NCI-H82 treated with DMSO at 0.1 percent for 48 hours (cell line): Measurements from ENCODE around the gene TTI1.
"Not testable (repeated sequence)": the region's sequence is repeated elsewhere in the genome, so short reads cannot be mapped to it uniquely, and the experiment has no call there.

Source experiments
- DNase-seq: peaks from one replicate; lab custom pipeline; 2025; ENCODE audit not compliant: unreplicated experiment; lab: John Stamatoyannopoulos, UW

The TTI1 gene

GRCh38 chr20:37970856-37971245, 62.4 kb downstream of the TTI1 start:
- DNase-seq, result no peak

GRCh38 chr20:37969949-37970855, 63.1 kb downstream of the TTI1 start:
- DNase-seq, result no peak

GRCh38 chr20:37968841-37969401, 64.3 kb downstream of the TTI1 start:
- peak; percentile 8 for DNase-seq

- DNase-seq, result not testable (repeated sequence)
Observed at GRCh38 chr20:37963483-37963882, 69.8 kb downstream of the TTI1 start.

- DNase-seq, result no peak
Observed at GRCh38 chr20:37961066-37961465, 72.2 kb downstream of the TTI1 start.

GRCh38 chr20:37958856-37959520, 74.3 kb downstream of the TTI1 start:
- no peak for DNase-seq

- DNase-seq, result no peak
Observed at GRCh38 chr20:37956107-37956585, 77.1 kb downstream of the TTI1 start.

GRCh38 chr20:37955511-37955910, 77.7 kb downstream of the TTI1 start:
- no peak for DNase-seq

GRCh38 chr20:37954626-37955025, 78.6 kb downstream of the TTI1 start:
- peak; percentile 64 for DNase-seq

- DNase-seq, result no peak
Observed at GRCh38 chr20:37954190-37954589, 79.1 kb downstream of the TTI1 start.

- no peak for DNase-seq
Observed at GRCh38 chr20:37948956-37949355, 84.3 kb downstream of the TTI1 start.

- no peak for DNase-seq
Observed at GRCh38 chr20:37947943-37948342, 85.3 kb downstream of the TTI1 start.

- no peak for DNase-seq
Observed at GRCh38 chr20:37946946-37947345, 86.3 kb downstream of the TTI1 start.

GRCh38 chr20:37945091-37945547, 88.1 kb downstream of the TTI1 start:
- no peak for DNase-seq

GRCh38 chr20:37944456-37944981, 88.7 kb downstream of the TTI1 start:
- no peak for DNase-seq

- no peak for DNase-seq
Observed at GRCh38 chr20:37943501-37944455, 89.5 kb downstream of the TTI1 start.

GRCh38 chr20:37943033-37943432, 90.2 kb downstream of the TTI1 start:
- no peak for DNase-seq

GRCh38 chr20:37941992-37942391, 91.3 kb downstream of the TTI1 start:
- no peak for DNase-seq

GRCh38 chr20:37941332-37941731, 91.9 kb downstream of the TTI1 start:
- no peak for DNase-seq

GRCh38 chr20:37940858-37941257, 92.4 kb downstream of the TTI1 start:
- no peak for DNase-seq
